Cerebellar cortex (tissue), 1 donor: ENCODE data around the gene ARHGAP24.
"Not testable (repeated sequence)": the region's sequence is repeated elsewhere in the genome, so short reads cannot be mapped to it uniquely, and the experiment has no call there.

Experiments used
- DNase-seq: peaks from one replicate; pipeline ENCODE4 v3.0.0-alpha.2; 2015; ENCODE audit warnings: low spot score

ARHGAP24 gene

GRCh38 chr4:85482010-85482738 lies 7.2 kb downstream of the ARHGAP24 start:
- no peak for DNase-seq

- no peak for DNase-seq
These were observed 11.6 kb downstream of the ARHGAP24 start for GRCh38 chr4:85486425-85487086.

- no peak for DNase-seq
These were observed 13.5 kb downstream of the ARHGAP24 start for GRCh38 chr4:85488416-85488815.

- no peak for DNase-seq
These were observed 14.5 kb downstream of the ARHGAP24 start for GRCh38 chr4:85489273-85489981.

GRCh38 chr4:85491527-85491926 lies 16.6 kb downstream of the ARHGAP24 start:
- DNase-seq, result no peak

- DNase-seq, result no peak
These were observed 17.4 kb downstream of the ARHGAP24 start for GRCh38 chr4:85492336-85492735.

- DNase-seq, result no peak
These were observed 20.7 kb downstream of the ARHGAP24 start for GRCh38 chr4:85495621-85496020.

- no peak for DNase-seq
These were observed 21.3 kb downstream of the ARHGAP24 start for GRCh38 chr4:85496126-85496849.

GRCh38 chr4:85496933-85497332 lies 22.0 kb downstream of the ARHGAP24 start:
- no peak for DNase-seq

GRCh38 chr4:85498068-85498733 lies 23.3 kb downstream of the ARHGAP24 start:
- no peak for DNase-seq

- no peak for DNase-seq
These were observed 24.6 kb downstream of the ARHGAP24 start for GRCh38 chr4:85499573-85499972.

- no peak for DNase-seq
These were observed 25.3 kb downstream of the ARHGAP24 start for GRCh38 chr4:85500110-85500867.

GRCh38 chr4:85501145-85501544 lies 26.2 kb downstream of the ARHGAP24 start:
- not testable (repeated sequence) for DNase-seq

GRCh38 chr4:85508654-85509053 lies 33.7 kb downstream of the ARHGAP24 start:
- no peak for DNase-seq

- DNase-seq, result no peak
These were observed 35.1 kb downstream of the ARHGAP24 start for GRCh38 chr4:85509882-85510631.

- DNase-seq, result no peak
These were observed 35.7 kb downstream of the ARHGAP24 start for GRCh38 chr4:85510632-85510984.

- DNase-seq, result no peak
These were observed 37.7 kb downstream of the ARHGAP24 start for GRCh38 chr4:85512446-85513205.

GRCh38 chr4:85514117-85514516 lies 39.2 kb downstream of the ARHGAP24 start:
- DNase-seq, result no peak

- no peak for DNase-seq
These were observed 39.8 kb downstream of the ARHGAP24 start for GRCh38 chr4:85514783-85515182.

- DNase-seq, result no peak
These were observed 40.8 kb downstream of the ARHGAP24 start for GRCh38 chr4:85515701-85516100.
